HL-60 (cell line): ENCODE results near the gene DDX24.

Source experiments
- DNase-seq, 2 experiments: peaks; one replicate each; pipeline ENCODE4 v3.0.0-alpha.2; 2010 to 2020; ENCODE audit warnings: low read depth in 1 of 2, low spot score in 1 of 2
- H3K27ac ChIP-seq: fragments of 250-450 bp; sonication (Bioruptor Pico); replicated peaks from 2 replicates; pipeline ENCODE4 v1.5.1; 2020; ENCODE audit warnings: mild to moderate bottlenecking, moderate library complexity
- H3K27me3 ChIP-seq: fragments of 250-450 bp; sonication (Bioruptor Pico); 2 replicates; pipeline ENCODE4 v1.5.1; 2021; ENCODE audit warnings: mild to moderate bottlenecking, moderate library complexity; ENCODE audit not compliant: insufficient read depth, poor library complexity, severe bottlenecking
- H3K4me3 ChIP-seq: replicated peaks from 2 replicates; pipeline ENCODE4 v1.5.1; 2011; ENCODE audit warnings: mild to moderate bottlenecking, control low read depth, low read length; ENCODE audit not compliant: insufficient read depth
- CTCF ChIP-seq: IDR thresholded peaks from one replicate; pipeline ENCODE4 v1.5.1; 2011; ENCODE audit warnings: low read length, control low read depth, inconsistent platforms; ENCODE audit not compliant: insufficient read depth
- GABPA ChIP-seq: IDR thresholded peaks from 2 replicates; pipeline ENCODE4 v1.6.1; 2012; ENCODE audit warnings: low read depth
- POLR2AphosphoS5 ChIP-seq: IDR thresholded peaks from 2 replicates; pipeline ENCODE4 v1.6.1; 2012; ENCODE audit warnings: low read depth
- REST ChIP-seq: IDR thresholded peaks from 2 replicates; pipeline ENCODE4 v1.6.1; 2012; ENCODE audit warnings: low read depth; ENCODE audit not compliant: insufficient replicate concordance
- SPI1 ChIP-seq: IDR thresholded peaks from 2 replicates; pipeline ENCODE4 v1.6.1; 2012; ENCODE audit warnings: low read depth, mild to moderate bottlenecking, borderline replicate concordance

The DDX24 gene

GRCh38 chr14:94121485-94121884 lies 40.5 kb upstream of the DDX24 start:
- no peak overlapping the region for H3K4me3 ChIP-seq
- H3K27me3 ChIP-seq = no peaks in the 10 kb centered on the region
- no peak overlapping the region for H3K27ac ChIP-seq
- DNase-seq = no peak
- TF ChIP-seq REST = no peak
- TF ChIP-seq GABPA = no peak
- TF ChIP-seq SPI1 = no peak
- TF ChIP-seq POLR2AphosphoS5 = no peak
- TF ChIP-seq CTCF = no peak

- no peak for DNase-seq
- Histone ChIP-seq H3K27me3 (no peaks in the 10 kb centered on the region), H3K4me3 (no peak overlapping the region), H3K27ac (no peak overlapping the region)
- TF ChIP-seq SPI1 (no peak), CTCF (no peak), POLR2AphosphoS5 (no peak), GABPA (no peak), REST (no peak)
Observed at GRCh38 chr14:94120667-94121340, 39.8 kb upstream of the DDX24 start.

- DNase-seq = no peak
- Histone ChIP-seq H3K27ac (no peak overlapping the region), H3K27me3 (no peaks in the 10 kb centered on the region), H3K4me3 (no peak overlapping the region)
- no peak for TF ChIP-seq SPI1
- no peak for TF ChIP-seq POLR2AphosphoS5
- no peak for TF ChIP-seq REST
- no peak for TF ChIP-seq CTCF
- TF ChIP-seq GABPA = no peak
Observed at GRCh38 chr14:94119071-94119470, 38.1 kb upstream of the DDX24 start.
